ENCODE results near the gene RAD51B.

The RAD51B gene

DNA sequence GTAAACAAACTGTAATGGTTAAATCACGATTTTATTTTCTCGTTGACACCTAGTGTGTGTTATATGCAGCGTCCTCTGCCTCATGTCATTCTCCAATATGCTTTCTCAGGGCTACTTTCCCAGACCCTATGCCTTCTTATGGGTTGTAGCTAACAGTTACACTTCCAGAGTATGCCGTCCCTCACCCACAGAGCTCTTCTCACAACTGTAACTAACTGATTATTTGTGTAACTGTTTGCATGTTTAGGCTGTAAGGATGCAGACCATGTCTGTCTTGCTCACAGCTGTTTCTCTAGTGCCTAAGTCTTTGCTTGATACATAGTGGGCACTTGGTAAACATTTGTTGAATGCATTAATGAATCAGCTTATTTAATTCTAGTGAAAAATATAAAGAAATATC lies 555.8 kb downstream of the RAD51B start:
- no peak for DNase-seq

DNA sequence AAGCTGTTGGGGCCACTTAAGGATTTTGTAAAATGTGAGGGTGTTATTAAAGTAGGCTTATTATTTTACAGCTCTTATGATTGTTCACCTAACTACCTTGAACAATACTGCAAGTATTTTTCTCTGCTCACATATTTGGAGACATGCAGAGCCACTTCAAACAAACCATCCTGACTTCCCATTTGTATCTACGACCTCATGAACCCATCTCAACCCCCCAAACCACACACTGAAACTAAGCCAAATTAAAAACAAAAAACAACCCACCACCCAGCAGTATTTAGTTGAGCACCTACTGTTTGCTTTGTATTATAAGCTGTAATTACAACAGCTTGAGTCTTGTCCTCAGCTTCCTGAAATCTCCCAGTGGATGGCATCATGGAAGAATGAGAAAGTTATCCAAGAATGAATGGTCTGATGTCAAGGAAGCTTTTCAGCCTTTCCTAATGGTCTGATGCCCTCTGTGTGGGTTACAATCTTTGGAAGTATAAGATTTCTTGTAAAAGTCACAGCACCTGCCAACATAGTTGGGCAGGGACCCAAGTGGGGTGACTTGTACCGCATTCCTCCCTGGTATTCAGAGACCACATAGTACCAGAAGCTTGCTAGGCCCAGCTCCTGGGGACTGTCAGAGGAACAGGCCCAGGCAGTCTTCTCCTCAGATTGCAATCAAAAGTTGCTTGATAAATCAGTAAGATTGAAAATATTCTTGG lies 556.6 kb downstream of the RAD51B start:
- no peak for DNase-seq

DNA sequence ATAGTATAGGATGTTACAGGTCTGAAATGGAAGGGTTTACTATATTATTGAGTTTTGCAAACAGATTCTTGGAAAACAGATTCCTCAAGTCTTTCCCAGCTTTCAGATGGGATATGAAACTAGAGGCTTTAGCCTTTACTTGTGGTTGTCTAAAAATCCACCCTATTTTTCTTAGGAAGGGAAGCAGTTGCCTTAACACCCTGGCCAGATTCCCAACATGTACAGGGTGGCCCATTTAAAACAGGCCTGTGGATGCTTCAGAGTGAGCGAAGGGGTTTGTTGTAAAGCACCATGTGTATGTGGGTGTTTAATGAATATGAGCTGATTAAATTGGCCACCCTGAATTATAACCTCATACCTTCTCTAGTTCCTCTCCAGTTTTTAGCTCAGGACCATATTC lies 557.4 kb downstream of the RAD51B start:
- DNase-seq: no peak

DNA sequence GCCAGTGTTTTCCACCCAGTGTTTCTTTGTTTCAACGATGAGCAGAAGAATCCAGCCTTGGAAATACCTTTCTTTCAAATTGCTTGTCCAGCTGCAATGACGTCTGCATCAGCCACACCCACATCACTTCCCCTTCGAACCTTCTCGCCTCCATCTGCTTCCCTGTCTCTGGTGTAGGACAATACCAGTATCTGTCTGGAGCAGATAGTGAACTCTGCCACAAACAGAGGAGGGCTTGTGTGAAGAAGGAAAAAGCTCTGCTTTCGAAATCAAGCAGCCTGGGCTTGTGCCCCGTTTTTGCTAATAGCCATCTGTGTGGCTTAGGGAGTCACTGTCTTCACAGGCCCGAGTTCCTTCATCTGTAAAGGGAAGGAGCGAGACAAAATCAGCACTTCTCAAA lies 557.9 kb downstream of the RAD51B start:
- no peak for DNase-seq

DNA sequence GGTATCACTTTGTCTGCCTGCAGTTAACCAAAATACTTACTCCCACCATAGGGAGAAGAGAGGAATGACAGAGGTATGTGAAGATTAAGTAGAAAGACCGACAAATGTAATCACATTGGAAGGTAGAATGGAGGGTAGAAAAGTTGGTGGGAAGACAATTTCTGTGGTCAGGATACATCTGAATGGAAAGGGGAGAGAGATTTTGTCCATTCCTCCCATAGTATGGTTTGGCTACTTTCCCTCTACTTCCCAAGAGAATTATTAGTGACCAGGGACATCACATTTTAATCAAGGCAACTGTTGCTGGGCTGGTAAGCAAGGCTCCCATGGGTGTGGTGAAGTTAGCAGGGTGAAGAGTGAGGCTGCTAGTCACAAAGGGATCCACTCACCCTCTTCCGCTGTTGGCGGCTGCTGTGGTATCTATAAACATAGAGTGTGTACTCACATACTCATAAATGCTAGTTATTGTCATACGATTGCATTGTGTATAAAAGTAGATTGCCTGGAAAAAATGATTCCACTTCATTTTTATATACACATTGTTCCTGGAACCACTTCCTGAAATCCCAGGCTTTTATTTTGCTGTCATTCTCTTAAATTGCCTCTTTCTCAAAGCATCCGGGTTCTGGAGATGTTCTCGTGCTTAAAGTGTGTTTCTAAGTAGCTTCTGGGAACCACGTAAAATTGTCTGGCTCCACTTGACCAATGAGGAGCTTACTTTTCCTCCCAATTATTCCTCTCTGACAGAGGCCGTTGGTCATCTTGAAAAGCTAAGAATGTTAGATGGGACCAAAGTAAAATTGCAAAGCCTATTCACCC lies 560.1 kb downstream of the RAD51B start:
- no peak for DNase-seq

DNA sequence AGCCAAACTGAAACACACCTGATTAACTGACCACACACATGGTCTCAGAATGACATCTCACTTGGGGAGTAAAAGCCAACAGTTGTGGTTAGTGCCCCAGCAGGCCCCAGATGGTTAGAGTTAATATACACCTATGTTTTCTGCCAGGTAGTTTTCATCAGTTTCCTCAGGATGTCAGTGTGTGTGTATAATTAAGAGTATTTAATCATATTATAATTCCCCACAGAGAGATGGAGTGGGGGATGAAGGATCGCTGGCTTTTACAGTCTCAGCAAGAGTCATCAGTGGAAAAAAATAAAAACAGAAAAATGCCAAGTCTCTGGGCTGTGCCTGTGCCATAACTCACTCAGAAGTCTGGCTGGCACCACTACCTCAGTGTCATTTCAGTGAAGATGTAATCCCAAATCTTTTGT lies 560.8 kb downstream of the RAD51B start:
- no peak for DNase-seq

DNA sequence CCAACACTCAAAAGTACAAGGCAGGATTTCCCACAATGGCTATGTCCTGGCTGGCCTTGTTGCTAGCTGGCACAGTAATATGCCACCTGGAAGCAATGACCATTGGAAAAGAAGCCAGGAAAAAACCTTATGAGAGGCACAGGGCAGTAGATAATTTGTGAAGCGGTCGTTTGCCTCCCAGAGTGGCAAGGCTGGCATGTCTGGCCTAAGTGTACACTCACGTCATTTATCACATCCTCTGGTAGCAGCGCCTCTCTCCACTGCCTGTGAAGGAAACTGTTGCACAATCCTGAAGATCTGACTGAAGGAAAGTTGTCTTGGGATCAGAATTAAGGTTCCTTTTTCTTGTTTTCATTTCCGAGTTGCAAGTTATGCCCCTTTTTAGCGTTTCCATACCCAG lies 564.8 kb downstream of the RAD51B start:
- no peak for DNase-seq

DNA sequence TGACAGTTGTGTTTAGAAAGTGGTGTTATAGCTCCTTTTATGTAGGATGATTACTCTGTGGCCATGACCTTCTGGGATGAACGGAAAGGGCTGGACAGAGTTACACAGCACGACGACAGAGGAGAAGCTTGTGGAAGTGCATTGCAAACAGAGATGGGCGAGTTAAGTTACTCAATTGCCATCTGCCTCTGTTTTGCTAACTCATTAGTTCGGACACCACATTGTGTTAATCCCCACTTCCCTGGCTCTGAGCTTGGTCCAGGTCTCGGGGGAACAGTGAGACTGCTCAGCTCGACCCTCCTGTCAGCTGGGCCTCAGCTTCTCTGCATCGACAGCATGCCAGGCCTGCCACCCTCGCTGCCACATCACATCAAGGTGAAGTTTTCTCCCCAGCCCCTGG lies 565.3 kb downstream of the RAD51B start:
- DNase-seq: no peak

DNA sequence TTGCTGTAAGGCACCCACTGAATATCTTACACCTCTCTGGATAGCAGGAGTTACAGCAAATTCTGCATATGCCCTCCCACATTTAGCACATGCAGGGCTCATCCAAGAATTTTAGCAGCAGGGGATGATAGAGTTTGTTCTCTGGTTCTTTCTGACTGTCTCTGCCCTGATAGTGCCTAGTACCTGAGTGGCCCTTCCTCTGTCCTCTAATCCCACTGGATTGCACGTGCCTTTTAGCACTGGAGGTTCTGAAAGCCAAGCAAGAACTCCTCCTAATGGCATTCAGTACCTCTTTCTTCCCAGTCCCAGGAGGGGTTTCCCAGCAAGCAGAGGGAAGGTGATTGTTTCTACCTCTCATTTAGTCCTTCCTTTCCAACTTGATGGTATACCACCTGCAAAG lies 566.9 kb downstream of the RAD51B start:
- no peak for DNase-seq

DNA sequence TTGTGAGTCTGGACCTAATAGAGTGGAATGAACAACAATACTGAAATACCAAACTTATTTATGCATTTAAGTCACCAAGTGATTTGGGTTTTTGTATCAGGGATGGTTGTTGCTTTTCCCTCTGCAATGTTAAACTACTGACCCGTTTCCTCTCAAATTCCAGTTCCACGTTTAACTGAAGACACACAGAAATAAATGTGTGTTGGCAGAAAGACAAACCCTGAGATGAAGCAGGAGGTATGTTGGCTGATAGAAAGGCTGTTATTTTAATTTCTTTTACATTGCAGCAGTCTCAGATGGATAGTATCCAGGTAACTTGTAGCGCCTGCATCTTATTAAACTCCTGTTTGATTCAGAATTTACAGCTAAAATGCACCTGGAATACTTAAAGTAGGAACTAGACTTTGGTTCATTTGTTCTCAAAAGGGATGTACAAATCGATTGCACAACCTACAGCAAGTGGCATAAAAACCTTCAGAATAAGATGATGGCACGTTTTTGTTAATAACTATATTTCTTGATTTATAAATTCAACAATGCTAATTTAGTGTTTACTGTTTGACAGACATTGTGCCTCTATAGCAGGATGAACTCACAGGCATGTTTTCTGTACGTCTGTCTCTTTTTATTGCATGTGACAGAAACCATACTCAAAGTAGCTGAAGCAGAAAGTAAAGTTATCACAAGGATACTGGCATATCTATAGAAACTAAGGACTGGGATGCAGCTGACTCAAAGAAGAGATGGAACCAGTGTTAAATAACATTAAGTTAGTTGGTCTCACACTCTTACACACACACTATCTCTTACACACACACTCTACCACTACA lies 567.6 kb downstream of the RAD51B start:
- no peak for DNase-seq

DNA sequence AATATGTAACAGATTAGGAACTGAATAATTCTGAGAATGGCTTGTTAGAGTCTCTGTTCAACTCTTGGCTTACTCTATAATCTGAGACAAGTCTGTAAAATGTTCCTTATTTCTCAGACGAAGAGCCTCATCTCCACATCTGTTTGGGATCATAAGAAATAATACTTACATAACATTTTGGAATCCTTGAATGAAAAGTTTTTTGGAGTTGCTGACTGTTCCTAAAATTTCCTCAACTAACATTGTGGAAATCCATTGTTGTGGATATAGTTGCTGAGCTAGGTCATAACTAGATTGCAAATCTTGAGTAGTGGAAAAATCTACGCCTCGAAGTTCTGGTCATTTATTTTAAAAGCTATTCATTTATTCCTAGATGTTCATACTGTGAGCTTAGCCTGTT lies 570.4 kb downstream of the RAD51B start:
- no peak for DNase-seq

DNA sequence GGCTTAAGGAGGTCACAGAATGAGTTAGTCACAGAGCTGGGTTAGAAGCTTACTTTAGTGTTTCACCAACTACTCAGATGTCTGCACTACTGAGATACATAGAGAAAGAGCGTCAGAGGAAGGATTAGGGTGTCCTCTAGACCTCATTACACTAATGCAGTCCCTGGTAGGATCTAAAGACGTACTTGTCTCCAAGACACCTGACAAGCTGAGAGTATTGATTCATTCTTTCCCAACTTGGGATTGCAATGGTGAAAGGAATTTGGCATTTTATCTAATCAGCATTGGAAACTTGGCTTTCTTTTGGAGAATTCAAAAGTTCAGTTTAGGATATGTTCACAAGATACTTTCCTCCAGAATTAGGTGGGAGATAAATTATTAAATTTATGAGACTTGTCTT lies 571.2 kb downstream of the RAD51B start:
- DNase-seq: no peak

DNA sequence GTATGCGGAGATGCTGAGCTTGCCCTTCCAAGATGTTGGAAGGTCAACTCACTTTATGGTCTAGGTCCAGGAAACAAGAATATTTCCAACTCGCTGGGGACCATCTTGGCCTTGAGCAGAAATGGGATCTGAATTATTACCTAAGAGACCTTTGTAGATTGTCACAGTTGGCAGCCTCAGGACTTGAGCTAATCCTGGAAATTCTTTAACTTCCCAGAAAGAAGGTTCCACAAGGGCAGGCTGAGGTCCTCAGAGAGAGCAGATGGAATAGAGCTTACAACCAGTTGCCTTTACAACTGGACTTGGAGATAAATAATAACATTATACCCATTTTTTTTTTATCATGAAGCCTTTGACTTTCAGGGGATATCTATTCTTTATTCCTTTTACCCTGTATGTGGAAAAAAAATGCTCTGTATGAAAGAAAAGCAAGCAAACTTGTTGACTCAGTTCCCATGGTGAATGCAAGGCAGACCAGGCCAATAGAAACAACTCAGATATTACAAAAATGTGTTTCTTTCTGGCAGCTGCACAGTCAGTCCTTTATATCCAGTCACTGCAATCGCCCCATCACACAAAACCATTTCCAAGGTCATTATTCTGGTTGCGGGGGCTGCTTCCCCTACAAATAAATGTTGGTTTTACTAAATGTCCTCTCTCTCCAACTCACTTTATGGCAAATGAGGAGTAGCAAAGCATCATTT lies 571.9 kb downstream of the RAD51B start:
- no peak for DNase-seq

DNA sequence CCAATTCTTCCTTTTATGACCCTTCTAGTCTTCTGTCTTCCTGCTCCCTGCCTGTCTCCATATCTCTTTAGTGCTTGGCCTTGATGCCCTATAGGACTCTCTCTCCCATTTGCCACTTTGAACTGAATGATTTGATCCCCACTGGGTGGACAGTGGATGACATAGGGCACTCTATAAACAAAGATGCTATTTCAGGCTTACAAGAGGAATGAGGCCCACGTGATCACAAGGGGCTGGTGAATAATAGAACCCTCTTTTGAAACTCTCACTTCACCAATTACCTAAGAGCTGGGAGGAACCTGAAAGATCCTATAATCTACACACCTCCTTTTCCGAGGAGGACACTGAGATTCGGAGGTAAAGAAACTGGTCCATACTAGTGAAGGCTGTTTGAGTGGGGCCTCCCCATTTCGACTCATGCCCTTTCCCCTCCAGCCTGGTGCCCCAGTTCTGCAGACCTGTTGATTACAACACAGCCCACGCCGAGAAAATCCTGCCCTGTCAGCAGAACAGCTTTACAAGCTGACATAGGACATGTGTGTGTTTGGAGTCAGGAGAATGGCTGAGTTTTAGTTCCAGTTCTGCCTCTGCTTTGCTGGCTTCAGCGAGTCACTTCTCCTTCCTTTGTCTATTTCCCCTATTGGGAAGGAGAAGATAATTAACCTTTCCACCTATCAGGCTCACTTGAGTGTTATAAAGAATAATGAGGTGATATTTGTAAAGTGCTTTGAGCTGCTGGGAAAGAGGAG lies 573.0 kb downstream of the RAD51B start:
- DNase-seq: no peak

DNA sequence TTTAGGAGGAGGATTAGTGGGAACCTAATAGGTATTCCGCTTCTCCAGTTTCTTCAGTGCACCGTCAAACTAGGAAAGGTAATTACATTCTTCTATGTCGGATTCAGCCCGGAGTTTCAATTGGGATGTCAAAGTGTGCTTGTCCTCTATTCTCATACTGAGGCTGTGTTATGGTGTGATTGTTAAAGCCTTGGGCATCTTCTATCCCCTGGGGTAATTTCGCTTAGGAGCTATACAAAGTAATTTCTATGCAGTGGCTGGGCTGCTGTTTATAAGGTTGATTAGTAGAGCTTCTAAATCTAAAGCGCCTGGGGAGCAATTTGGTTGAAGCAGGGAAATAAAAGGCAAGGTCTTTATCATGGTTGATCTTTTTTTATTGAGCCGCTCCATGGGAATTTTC lies 573.7 kb downstream of the RAD51B start:
- DNase-seq: no peak

DNA sequence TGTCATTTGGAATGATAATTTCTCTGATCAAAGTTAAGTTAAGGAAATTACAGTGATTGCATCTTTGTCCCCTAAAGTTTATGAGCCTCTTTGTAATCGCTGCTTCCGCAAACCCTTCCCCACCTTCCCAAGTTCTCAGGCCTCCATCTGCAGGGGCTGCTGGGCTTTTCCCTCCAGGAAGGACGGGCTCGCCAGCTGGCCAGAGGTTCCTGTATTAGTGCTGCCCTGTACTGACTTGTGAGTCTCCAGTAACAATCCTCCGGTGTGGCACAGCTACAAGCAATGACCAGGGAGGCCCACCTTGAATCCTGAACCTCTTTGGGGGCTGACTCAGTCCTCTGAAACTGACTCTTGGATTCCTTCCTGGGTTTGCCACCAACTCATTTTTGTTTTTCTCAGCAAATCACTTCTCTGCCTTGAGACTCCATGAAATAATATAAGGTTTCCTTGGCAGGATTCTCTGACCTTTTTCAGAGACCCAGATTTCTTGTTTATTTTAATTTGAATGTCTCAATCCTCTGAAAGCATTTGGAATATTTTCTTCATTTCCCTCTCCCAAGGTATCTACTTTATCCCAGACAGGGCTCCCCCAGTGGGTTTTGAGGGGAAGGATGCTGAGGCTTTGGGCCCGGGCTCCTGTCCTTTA lies 574.7 kb downstream of the RAD51B start:
- no peak for DNase-seq

DNA sequence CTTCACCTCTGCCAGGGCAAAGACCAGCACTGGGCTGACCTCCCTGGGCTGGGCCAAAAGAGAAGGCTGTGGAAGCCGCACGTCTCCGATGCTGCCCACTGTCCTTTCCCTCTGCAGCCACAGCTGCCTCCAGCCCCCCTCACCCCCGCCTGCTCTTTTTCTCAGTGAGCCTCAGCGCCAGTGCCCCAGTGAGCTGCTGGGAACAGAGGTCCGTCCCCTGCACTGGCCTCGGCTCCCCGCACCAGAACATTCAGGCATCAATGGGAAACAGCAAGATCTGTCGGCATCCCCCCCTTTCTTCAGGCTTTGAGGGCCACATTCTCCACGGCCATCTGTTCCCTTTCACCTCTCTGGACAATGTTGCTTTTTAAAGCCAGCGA lies 575.2 kb downstream of the RAD51B start:
- no peak for DNase-seq

DNA sequence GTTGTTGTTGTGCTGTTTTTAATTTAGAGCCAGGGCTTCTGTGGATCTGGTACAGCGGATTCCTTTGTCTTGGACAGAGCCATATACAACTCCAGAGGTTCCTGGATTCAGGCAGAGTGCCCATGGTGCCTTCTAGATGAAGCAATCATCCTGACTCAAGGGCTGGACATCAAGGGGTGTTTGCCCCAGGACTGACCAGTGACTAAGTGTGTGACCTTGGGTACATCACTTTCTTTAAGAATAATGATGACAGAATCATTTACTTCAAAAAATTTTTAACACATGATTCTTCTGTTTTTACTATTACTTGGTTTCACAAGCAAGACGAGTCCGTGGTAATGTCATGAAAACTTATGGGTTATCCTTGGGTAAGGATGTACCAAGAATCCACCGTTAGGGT lies 576.0 kb downstream of the RAD51B start:
- DNase-seq: no peak

DNA sequence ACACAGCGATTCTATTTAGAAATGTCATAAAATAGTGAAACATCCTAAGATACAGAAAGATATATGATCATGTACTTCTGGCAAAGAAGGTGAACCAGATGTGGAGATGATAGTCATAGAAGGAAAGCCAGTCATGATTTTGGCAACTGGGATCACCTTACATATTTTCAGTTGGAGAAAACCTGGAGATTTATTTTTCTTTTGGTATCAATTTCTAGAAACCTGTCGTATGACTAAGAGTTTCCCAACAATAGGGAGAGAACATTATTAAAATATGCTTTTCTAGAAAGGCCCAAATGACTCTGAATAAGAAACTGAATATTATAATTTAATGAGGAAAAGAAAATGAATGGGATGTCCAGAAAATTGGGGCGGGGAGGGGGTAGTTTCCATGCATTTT lies 576.9 kb downstream of the RAD51B start:
- DNase-seq: no peak

DNA sequence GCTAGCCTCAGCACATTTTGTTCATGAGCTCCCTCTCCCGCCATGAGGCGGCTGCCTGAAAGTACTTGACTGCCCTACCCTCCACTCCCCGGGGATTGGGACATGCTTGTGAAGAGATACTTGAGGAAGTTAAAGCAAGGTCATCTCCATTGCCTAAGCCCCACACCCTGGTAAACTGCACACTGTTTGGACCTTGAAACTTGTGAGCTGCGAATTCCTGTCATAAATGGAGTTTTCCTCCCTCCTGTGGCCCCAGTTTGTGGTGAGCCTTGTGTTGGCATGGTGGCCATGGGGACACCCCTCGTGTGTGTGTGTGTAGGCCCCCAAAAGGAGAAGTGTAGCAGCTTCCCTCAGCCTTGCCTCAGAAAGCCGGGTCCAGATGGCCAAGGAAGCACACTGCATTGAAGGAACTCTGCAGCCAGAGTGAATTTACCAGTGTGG lies 577.8 kb downstream of the RAD51B start:
- no peak for DNase-seq

DNA sequence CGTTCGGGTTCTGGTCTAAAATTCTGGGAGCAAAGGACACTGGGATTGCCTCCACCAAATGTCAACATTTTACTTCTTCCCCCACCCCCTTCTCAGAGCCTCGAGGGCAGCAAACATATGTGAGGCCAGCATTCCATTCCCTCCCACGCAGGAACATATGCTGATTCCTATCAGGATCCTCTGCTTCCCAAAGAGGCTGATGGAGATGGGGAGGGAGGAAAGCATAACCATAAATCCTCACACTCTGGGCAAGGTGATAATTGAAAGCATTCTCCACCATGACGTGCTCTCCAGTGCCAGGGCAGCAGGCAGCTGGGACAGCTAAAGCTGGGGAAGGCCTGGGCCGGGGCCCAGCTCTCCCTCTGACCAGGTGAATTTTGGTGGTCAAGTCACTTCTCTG lies 578.2 kb downstream of the RAD51B start:
- no peak for DNase-seq

DNA sequence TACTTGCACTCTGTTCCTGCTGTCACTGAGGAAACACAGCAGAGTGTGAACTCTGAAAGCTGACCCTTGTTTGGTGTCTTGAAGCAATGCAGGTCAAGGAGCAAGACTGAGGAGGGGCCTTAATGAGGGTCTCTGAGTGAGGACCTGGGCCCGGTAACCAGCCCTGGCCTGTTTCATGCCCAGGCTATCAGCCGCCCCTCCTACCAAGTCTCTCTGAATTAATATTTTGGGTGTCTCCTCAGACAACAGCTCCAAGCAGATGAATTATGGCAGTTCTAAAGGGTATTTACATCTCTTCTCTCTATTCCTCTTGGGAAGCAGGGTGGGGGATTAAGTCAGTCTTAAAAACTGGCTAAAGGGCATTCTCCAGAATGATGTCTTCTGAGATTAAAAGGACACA lies 578.8 kb downstream of the RAD51B start:
- DNase-seq: no peak
